Caco-2 (cell line): ENCODE measurements around the gene IL17RA. TPM values are rescaled to one million over a fixed set of nuclear protein-coding genes. Genes with fewer than 3 reads are reported as not detected.

Experiments
- BruUV-seq: library from RNA; stranded (reverse); fragments of 400-500 nt; replicated peaks from 2 replicates; lab custom pipeline; 2021; lab: Mats Ljungman, UMichigan
- CTCF ChIA-PET: fragments of 300-600 bp; sonication (Branson Sonifier 250); formaldehyde crosslinking; loops from one replicate; lab custom pipeline; 2022; ENCODE audit warnings: antibody characterized with exemption; lab: Charles Lee
- POLR2A ChIA-PET: fragments of 300-600 bp; sonication (Branson Sonifier 250); formaldehyde crosslinking; loops from one replicate; lab custom pipeline; 2022; ENCODE audit warnings: antibody characterized with exemption; lab: Charles Lee
- DNase-seq, 2 experiments: peaks; one replicate each; pipeline versions ENCODE4 v3.0.0 to v3.0.0-alpha.2; 2020 to 2022
- H3K27me3 ChIP-seq: replicated peaks from 2 replicates; pipeline ENCODE4 v1.6.0; 2011; ENCODE audit warnings: low read length; ENCODE audit not compliant: control insufficient read depth, insufficient read depth
- H3K36me3 ChIP-seq: 2 replicates; pipeline ENCODE4 v1.5.1; 2011; ENCODE audit warnings: low read length; ENCODE audit not compliant: control insufficient read depth, insufficient read depth
- H3K4me1 ChIP-seq: fragments of 250-450 bp; sonication (Bioruptor Pico); 2 replicates; pipeline ENCODE4 v1.5.1; 2020; ENCODE audit warnings: mild to moderate bottlenecking
- H3K4me3 ChIP-seq: 2 replicates; pipeline ENCODE4 v1.5.1; 2011; ENCODE audit warnings: low read depth, mild to moderate bottlenecking, control low read depth, low read length
- H3K9me3 ChIP-seq: fragments of 250-450 bp; sonication (Bioruptor Pico); 2 replicates; pipeline ENCODE4 v1.5.1; 2020; ENCODE audit warnings: mild to moderate bottlenecking, moderate library complexity
- H3K27ac Mint-ChIP-seq: one replicate; pipeline ENCODE4 v1.8.0; 2022; ENCODE audit warnings: mixed read lengths; ENCODE audit not compliant: unreplicated experiment
- H3K27me3 Mint-ChIP-seq: one replicate; pipeline ENCODE4 v1.8.0; 2022; ENCODE audit warnings: mixed read lengths; ENCODE audit not compliant: insufficient read depth, unreplicated experiment
- H3K36me3 Mint-ChIP-seq: one replicate; pipeline ENCODE4 v1.8.0; 2022; ENCODE audit warnings: mild to moderate bottlenecking, mixed read lengths; ENCODE audit not compliant: insufficient read depth, unreplicated experiment
- H3K4me1 Mint-ChIP-seq: one replicate; pipeline ENCODE4 v1.8.0; 2022; ENCODE audit warnings: low read depth, mixed read lengths; ENCODE audit not compliant: unreplicated experiment
- H3K4me3 Mint-ChIP-seq: one replicate; pipeline ENCODE4 v1.8.0; 2022; ENCODE audit warnings: mild to moderate bottlenecking, moderate library complexity, mixed read lengths; ENCODE audit not compliant: unreplicated experiment
- H3K9me3 Mint-ChIP-seq: one replicate; pipeline ENCODE4 v1.8.0; 2022; ENCODE audit warnings: mixed read lengths; ENCODE audit not compliant: unreplicated experiment
- intact Hi-C: fragments of 100-400 bp; cut with micrococcal nuclease; formaldehyde crosslinking; loops from one replicate; pipeline ENCODE4 v1.10.0; 2022; ENCODE audit not compliant: unreplicated experiment
- total RNA-seq: library from RNA; stranded (reverse); gene quantifications from 2 replicates; pipeline ENCODE4 v1.2.3, GENCODE V29; 2022
- TF ChIP-seq, protein P1 (sequence below), 2 experiments: fragments of 200-600 bp in 1 of 2; IDR thresholded peaks; 1 replicate in 1 of 2; 2 replicates in 1 of 2; pipeline versions ENCODE4 v1.5.1 to v1.8.0; 2011 to 2022; ENCODE audit warnings: antibody characterized with exemption in 1 of 2, control low read depth in 1 of 2, inconsistent platforms in 1 of 2, low read depth in 1 of 2, low read length in 1 of 2, mild to moderate bottlenecking in 1 of 2, moderate library complexity in 1 of 2; ENCODE audit not compliant: insufficient read depth in 1 of 2, severe bottlenecking in 1 of 2, unreplicated experiment in 1 of 2

The IL17RA gene
- total RNA-seq, 1 experiment from 2014 or later: 14.5 TPM

DNA sequence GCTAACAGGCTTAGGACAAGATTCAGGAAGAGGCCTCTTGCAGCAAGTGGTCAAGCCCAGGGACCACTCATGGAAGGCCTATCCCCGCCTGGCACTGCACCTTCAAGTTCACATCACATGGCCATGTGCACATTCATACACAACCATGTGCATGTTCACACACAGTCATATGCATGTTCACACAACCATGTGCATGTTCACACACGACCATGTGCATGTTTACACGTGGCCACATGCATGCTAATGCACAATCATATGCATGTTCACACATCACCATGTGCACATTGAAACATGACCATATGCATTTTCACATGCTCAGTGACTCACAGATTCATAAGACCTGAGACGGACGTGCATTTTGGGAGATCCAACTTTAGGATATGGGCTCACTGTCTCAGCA, 28.7 kb upstream of the IL17RA start:
- H3K4me1 Mint-ChIP-seq: no peaks in the 10 kb centered on the region
- H3K27me3 Mint-ChIP-seq: no peaks in the 10 kb centered on the region
- no peak overlapping the region for H3K4me3 Mint-ChIP-seq
- peaks cover 1% of the 10 kb centered on the region; the same call in 1 of the 2 replicates for H3K36me3 ChIP-seq
- ChIA-PET CTCF (interaction anchor here (0.7 kb wide), 1 partner anchor 108 kb away, joined by 3 read pairs; no protein-coding TSS in a partner anchor), POLR2A (no interaction called here)
- H3K27ac Mint-ChIP-seq: no peak overlapping the region
- H3K27me3 ChIP-seq: no peaks in the 10 kb centered on the region
- no peaks in the 10 kb centered on the region for H3K4me1 ChIP-seq
- intact Hi-C loops: no loop called here
- no peak overlapping the region for H3K4me3 ChIP-seq
- TF ChIP-seq, protein P1, sequence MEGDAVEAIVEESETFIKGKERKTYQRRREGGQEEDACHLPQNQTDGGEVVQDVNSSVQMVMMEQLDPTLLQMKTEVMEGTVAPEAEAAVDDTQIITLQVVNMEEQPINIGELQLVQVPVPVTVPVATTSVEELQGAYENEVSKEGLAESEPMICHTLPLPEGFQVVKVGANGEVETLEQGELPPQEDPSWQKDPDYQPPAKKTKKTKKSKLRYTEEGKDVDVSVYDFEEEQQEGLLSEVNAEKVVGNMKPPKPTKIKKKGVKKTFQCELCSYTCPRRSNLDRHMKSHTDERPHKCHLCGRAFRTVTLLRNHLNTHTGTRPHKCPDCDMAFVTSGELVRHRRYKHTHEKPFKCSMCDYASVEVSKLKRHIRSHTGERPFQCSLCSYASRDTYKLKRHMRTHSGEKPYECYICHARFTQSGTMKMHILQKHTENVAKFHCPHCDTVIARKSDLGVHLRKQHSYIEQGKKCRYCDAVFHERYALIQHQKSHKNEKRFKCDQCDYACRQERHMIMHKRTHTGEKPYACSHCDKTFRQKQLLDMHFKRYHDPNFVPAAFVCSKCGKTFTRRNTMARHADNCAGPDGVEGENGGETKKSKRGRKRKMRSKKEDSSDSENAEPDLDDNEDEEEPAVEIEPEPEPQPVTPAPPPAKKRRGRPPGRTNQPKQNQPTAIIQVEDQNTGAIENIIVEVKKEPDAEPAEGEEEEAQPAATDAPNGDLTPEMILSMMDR (IDR thresholded peaks at IDR 0.05; ENCODE audit: insufficient read depth in 1 of 2, low read depth in 1 of 2, low read length in 1 of 2, severe bottlenecking in 1 of 2, unreplicated experiment in 1 of 2): no peak
- no peaks in the 10 kb centered on the region for H3K9me3 ChIP-seq
- H3K9me3 Mint-ChIP-seq: no peaks in the 10 kb centered on the region
- no TSS peak for BruUV-seq
- DNase-seq: no peak
- H3K36me3 Mint-ChIP-seq: peaks cover 5% of the 10 kb centered on the region

DNA sequence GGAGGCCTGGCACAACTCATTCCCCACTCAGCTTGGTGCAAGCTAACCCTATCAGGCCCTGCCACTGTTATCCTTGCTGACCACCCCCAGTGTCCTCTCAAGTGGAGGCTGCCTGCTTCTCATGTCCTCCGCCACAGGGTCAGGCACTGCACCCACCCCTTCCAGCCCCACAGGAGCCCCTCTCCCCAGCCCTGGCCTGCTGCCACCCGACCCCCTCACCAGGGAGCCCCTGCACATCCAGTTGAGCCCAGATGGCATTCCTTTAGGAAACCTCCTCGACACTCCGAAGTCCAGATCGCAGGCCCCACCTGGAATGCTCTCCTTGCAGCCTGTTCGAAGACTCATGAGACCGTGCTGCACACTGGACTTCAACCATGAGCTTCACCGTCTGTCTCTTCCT, 28.0 kb upstream of the IL17RA start:
- Mint-ChIP-seq H3K36me3 (no peaks in the 10 kb centered on the region), H3K27me3 (no peaks in the 10 kb centered on the region), H3K27ac (no peak overlapping the region), H3K9me3 (no peaks in the 10 kb centered on the region), H3K4me1 (no peaks in the 10 kb centered on the region), H3K4me3 (no peak overlapping the region)
- ChIA-PET POLR2A (no interaction called here), CTCF (no interaction called here)
- Histone ChIP-seq H3K27me3 (no peaks in the 10 kb centered on the region), H3K36me3 (peaks cover 1% of the 10 kb centered on the region; the same call in 1 of the 2 replicates), H3K4me3 (no peak overlapping the region), H3K9me3 (no peaks in the 10 kb centered on the region), H3K4me1 (no peaks in the 10 kb centered on the region)
- DNase-seq: no peak
- BruUV-seq: no TSS peak
- intact Hi-C loops: no loop called here
- TF ChIP-seq, protein P1 (IDR thresholded peaks at IDR 0.05; ENCODE audit: insufficient read depth in 1 of 2, low read depth in 1 of 2, low read length in 1 of 2, severe bottlenecking in 1 of 2, unreplicated experiment in 1 of 2): no peak

DNA sequence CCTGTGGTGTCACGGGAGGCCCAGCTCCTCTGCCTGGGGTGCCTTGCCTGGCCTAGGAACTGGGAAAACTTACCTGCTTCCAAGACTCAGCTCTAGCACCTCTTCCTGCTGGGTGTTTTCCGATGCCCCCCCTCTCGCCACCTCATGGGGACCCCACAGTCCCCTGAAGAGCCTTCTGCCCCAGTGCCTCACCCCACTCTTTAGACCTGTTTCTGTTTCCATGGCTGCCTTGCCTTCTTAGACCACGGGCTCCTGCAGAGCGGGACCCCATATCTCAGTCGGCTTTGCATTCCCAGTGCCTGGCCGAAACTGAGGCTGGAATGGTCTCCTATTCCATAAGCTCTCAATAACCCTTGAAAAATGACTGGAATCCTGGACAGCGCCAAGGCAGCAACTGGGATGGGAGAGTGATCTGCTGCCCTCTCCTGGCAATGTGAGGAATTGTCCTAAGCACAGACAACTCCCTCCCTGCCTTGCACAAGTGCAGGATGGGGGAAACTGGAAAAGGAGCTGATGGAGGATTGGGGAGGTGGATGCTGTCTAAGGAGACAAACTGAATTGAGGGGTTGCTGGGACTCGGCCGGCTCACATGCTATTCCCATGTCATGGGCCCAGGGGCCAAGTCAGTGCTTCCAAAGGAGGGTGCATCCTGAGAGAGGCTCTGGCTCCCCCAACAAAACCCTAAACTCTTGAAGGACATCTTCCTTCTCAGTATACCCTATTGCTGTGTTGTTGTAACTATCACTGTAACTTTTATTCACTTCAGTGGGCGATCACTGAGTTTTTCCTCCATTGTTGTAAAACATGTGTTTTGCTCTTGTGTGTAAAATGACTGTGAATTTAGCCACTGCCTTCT, 26.6 kb upstream of the IL17RA start:
- Mint-ChIP-seq H3K9me3 (no peaks in the 10 kb centered on the region), H3K4me3 (no peak overlapping the region), H3K27ac (peak overlapping the region; percentile 4), H3K4me1 (no peaks in the 10 kb centered on the region), H3K36me3 (no peaks in the 10 kb centered on the region), H3K27me3 (no peaks in the 10 kb centered on the region)
- TF ChIP-seq, protein P1 (IDR thresholded peaks at IDR 0.05; ENCODE audit: insufficient read depth in 1 of 2, low read depth in 1 of 2, low read length in 1 of 2, severe bottlenecking in 1 of 2, unreplicated experiment in 1 of 2): peak; percentile 89 to 92
- POLR2A ChIA-PET: no interaction called here
- Histone ChIP-seq H3K27me3 (no peaks in the 10 kb centered on the region), H3K4me1 (no peaks in the 10 kb centered on the region), H3K4me3 (no peak overlapping the region), H3K36me3 (peaks cover 1% of the 10 kb centered on the region; the same call in 1 of the 2 replicates), H3K9me3 (no peaks in the 10 kb centered on the region)
- intact Hi-C loops: loop anchor here (1.0 kb wide), 2 partner anchors 126 to 141 kb away; no protein-coding TSS in a partner anchor
- DNase-seq: peak; percentile 69 to 77
- CTCF ChIA-PET: interaction anchor here (0.6 to 1.6 kb wide), 13 partner anchors 10 to 568 kb away, joined by 3 to 18 read pairs (median 4); no protein-coding TSS in a partner anchor
- BruUV-seq: no TSS peak
